Suprapubic skin (tissue), 4 donors: ENCODE data around the gene CBFA2T3. TPM values are rescaled to one million over a fixed set of nuclear protein-coding genes. Genes with fewer than 3 reads are reported as not detected.
"Not testable (repeated sequence)": the region's sequence is repeated elsewhere in the genome, so short reads cannot be mapped to it uniquely, and the experiment has no call there.

Source experiments
- DNase-seq, 2 donors: peaks; one replicate each; pipeline ENCODE4 v3.0.0-alpha.2; 2019; ENCODE audit warnings: low spot score in 2 of 2
- H3K27ac ChIP-seq: fragments of 200-600 bp; sonication (generic); one replicate; pipeline ENCODE4 v1.5.1; 2019
- H3K27me3 ChIP-seq: fragments of 200-600 bp; sonication (generic); one replicate; pipeline ENCODE4 v1.5.1; 2019
- H3K36me3 ChIP-seq: fragments of 200-600 bp; sonication (generic); one replicate; pipeline ENCODE4 v1.5.1; 2019
- H3K4me1 ChIP-seq: fragments of 200-600 bp; sonication (generic); one replicate; pipeline ENCODE4 v1.5.1; 2019
- H3K4me3 ChIP-seq: fragments of 200-600 bp; sonication (generic); one replicate; pipeline ENCODE4 v1.5.1; 2019; ENCODE audit warnings: mild to moderate bottlenecking
- H3K9me3 ChIP-seq: fragments of 200-600 bp; sonication (generic); one replicate; pipeline ENCODE4 v1.5.1; 2019
- CTCF ChIP-seq, 2 donors: fragments of 200-600 bp in 1 of 2; fragments of 450-650 bp in 1 of 2; sonication (generic) in 1 of 2; IDR thresholded peaks; one replicate each; pipeline ENCODE4 v1.5.1; 2016 to 2019; ENCODE audit warnings: antibody characterized with exemption in 2 of 2, mild to moderate bottlenecking in 1 of 2, moderate library complexity in 1 of 2
- EP300 ChIP-seq: sonication (generic); formaldehyde crosslinking; IDR thresholded peaks from one replicate; pipeline ENCODE4 v1.6.1; 2017; ENCODE audit warnings: antibody characterized with exemption
- POLR2A ChIP-seq, 2 donors: fragments of 450-650 bp; IDR thresholded peaks; one replicate each; pipeline ENCODE4 v1.6.1; 2017; ENCODE audit warnings: antibody characterized with exemption in 2 of 2, mild to moderate bottlenecking in 2 of 2, moderate library complexity in 2 of 2
- POLR2AphosphoS5 ChIP-seq, 3 donors: sonication (generic); formaldehyde crosslinking; IDR thresholded peaks; one replicate each; pipeline ENCODE4 v1.6.1; 2017; ENCODE audit warnings: antibody characterized with exemption in 3 of 3
- WGBS: methylation state at CpG from one replicate; pipeline ENCODE4 v1.1.5; 2018; 5-methylcytosine and 5-hydroxymethylcytosine counted together
- total RNA-seq, 4 donors: library from RNA; depleted of rRNA; stranded (reverse); fragments of >200 nt; gene quantifications; one replicate each; pipeline ENCODE4 v1.1.0, GENCODE V29; 2016

CBFA2T3 gene
- total RNA-seq, 4 donors from 2014 or later: 1.5 to 6.6 (median 2.9) TPM

GRCh38 chr16:88897696-88898425 is 79.1 kb downstream of the CBFA2T3 start:
- Histone ChIP-seq H3K36me3 (peaks cover 12% of the 10 kb centered on the region), H3K9me3 (no peaks in the 10 kb centered on the region), H3K27ac (no peak overlapping the region), H3K27me3 (peaks cover 10% of the 10 kb centered on the region), H3K4me3 (no peak overlapping the region), H3K4me1 (no peaks in the 10 kb centered on the region)
- no peak for DNase-seq
- TF ChIP-seq CTCF (IDR thresholded peaks at IDR 0.05): no peak
- no peak for TF ChIP-seq POLR2AphosphoS5 (IDR thresholded peaks at IDR 0.05)
- no peak for TF ChIP-seq POLR2A (IDR thresholded peaks at IDR 0.05)
- 79% methylated on average over 25 of the region's 34 CpGs for WGBS

GRCh38 chr16:88896238-88897070 is 80.6 kb downstream of the CBFA2T3 start:
- TF ChIP-seq EP300: no peak
- no peak for TF ChIP-seq POLR2AphosphoS5 (IDR thresholded peaks at IDR 0.05)
- no peak for TF ChIP-seq POLR2A (IDR thresholded peaks at IDR 0.05)
- no peak for TF ChIP-seq CTCF (IDR thresholded peaks at IDR 0.05)
- WGBS: 87% methylated on average over 25 of the region's 57 CpGs
- Histone ChIP-seq H3K9me3 (no peaks in the 10 kb centered on the region), H3K4me1 (no peaks in the 10 kb centered on the region), H3K36me3 (peaks cover 12% of the 10 kb centered on the region), H3K27me3 (peaks cover 10% of the 10 kb centered on the region), H3K27ac (no peak overlapping the region), H3K4me3 (no peak overlapping the region)
- no peak for DNase-seq

GRCh38 chr16:88895335-88895734 is 81.7 kb downstream of the CBFA2T3 start:
- no peak for DNase-seq
- no peak overlapping the region for H3K27ac ChIP-seq
- H3K36me3 ChIP-seq: peaks cover 8% of the 10 kb centered on the region
- peaks cover 10% of the 10 kb centered on the region for H3K27me3 ChIP-seq
- WGBS: 85% methylated on average over 9 of the region's 22 CpGs
- no peaks in the 10 kb centered on the region for H3K4me1 ChIP-seq
- no peaks in the 10 kb centered on the region for H3K9me3 ChIP-seq
- TF ChIP-seq POLR2A (IDR thresholded peaks at IDR 0.05): no peak
- TF ChIP-seq POLR2AphosphoS5 (IDR thresholded peaks at IDR 0.05): no peak
- TF ChIP-seq EP300: no peak
- TF ChIP-seq CTCF (IDR thresholded peaks at IDR 0.05): no peak
- H3K4me3 ChIP-seq: no peak overlapping the region

GRCh38 chr16:88894681-88895300 is 82.2 kb downstream of the CBFA2T3 start:
- peaks cover 8% of the 10 kb centered on the region for H3K36me3 ChIP-seq

GRCh38 chr16:88894266-88894665 is 82.7 kb downstream of the CBFA2T3 start:
- H3K27ac ChIP-seq, H3K4me1 ChIP-seq, H3K4me3 ChIP-seq, H3K27me3 ChIP-seq, H3K9me3 ChIP-seq, DNase-seq, H3K36me3 ChIP-seq: not testable (repeated sequence)
- WGBS: 80% methylated on average over 2 of the region's 6 CpGs

More at GRCh38 chr16:88894681-88895300, 82.2 kb downstream of the CBFA2T3 start:
- peaks cover 10% of the 10 kb centered on the region for H3K27me3 ChIP-seq
- H3K4me1 ChIP-seq: no peaks in the 10 kb centered on the region
- no peak overlapping the region for H3K27ac ChIP-seq
- TF ChIP-seq POLR2AphosphoS5 (IDR thresholded peaks at IDR 0.05): no peak
- no peak for TF ChIP-seq POLR2A (IDR thresholded peaks at IDR 0.05)
- no peak for TF ChIP-seq EP300
- TF ChIP-seq CTCF (IDR thresholded peaks at IDR 0.05): no peak
- DNase-seq: no peak
- H3K4me3 ChIP-seq: no peak overlapping the region
- H3K9me3 ChIP-seq: no peaks in the 10 kb centered on the region
- WGBS: 79% methylated on average over 10 of the region's 21 CpGs
